ENCODE results near the gene TMUB2.
A peak's percentile ranks its signal among the peaks of the same experiment; 100 is the strongest.
"Not testable (repeated sequence)": the region's sequence is repeated elsewhere in the genome, so short reads cannot be mapped to it uniquely, and the experiment has no call there.

Gene TMUB2

GRCh38 chr17:44186307-44187130 is at the start of gene TMUB2:
Gene TMUB2 (plus strand): TSS chr17:44186972. CDS start chr17:44187709, 737 bp downstream.
- peak within 1 kb of the TSS; percentile 96 for H3K9ac ChIP-seq (ENCODE audit: insufficient read length)
- peaks cover 17% of the 10 kb centered on the region; the same call in 1 of the 2 replicates for H3K36me3 ChIP-seq (ENCODE audit: insufficient read depth, low read length)
- H3K9me3 ChIP-seq (ENCODE audit: low read depth, low read length): no peaks in the 10 kb centered on the region
- TF ChIP-seq EZH2 (IDR thresholded peaks at IDR 0.05) (no peak), POLR2AphosphoS5 (IDR thresholded peaks at IDR 0.05; ENCODE audit: borderline replicate concordance, low read depth, low read length) (peak; percentile 93), FOXP2 (optimal IDR thresholded peaks at IDR 0.05; ENCODE audit: control extremely low read depth, extremely low read length, insufficient read depth) (no peak)
- H3K27ac ChIP-seq: peak within 1 kb of the TSS; percentile 93
- peak within 1 kb of the TSS; percentile 99 for H3K4me3 ChIP-seq
- DNase-seq (ENCODE audit: low read depth, low spot score): peak; percentile 98

DNA sequence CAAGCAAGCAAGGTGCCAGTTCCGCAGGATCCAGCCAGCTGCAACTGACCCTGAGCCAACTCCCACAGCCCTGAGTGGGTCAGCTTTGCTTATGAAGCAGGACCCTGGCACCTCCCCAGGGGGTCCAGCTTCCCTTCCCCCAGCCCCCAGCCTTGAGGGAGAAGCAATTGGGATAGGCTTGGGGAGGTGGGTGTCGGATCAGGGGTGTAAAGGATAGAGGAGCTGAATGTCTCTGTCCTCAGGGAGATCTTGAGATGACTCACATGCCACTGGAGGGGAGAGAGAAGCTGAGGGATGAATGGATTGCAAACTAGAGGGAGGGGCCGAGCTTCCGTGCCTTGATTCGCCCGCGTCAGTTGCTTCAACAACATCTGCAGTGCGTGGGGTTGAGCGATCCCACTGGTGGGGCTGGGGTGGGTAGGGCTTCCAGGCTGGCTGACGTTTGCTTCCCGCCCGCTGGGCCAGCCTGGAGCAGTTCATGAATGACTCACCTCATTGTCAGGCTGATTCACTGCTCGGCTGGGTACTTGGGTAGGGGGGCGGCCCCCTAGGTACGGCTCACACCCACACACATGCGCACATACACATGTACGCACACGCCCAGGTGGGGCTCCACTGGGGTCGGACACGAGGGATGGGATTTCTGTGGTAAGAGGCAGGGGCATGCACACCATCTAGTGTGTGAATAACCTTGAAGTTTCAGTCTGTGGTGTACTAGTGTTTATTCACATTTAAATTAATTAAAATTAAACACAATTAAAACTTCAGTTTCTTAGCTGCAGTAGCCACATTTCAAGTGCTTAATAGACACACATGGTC is 48.7 kb upstream of the TMUB2 start:
- peak overlapping the region; percentile 88 for H3K27ac ChIP-seq
- no peaks in the 10 kb centered on the region for H3K9me3 ChIP-seq (ENCODE audit: low read depth, low read length)
- H3K4me3 ChIP-seq: peak overlapping the region; percentile 51
- peak overlapping the region; percentile 35 for H3K9ac ChIP-seq (ENCODE audit: insufficient read length)
- peak; percentile 77 for DNase-seq (ENCODE audit: low read depth, low spot score)
- no peak for TF ChIP-seq FOXP2 (optimal IDR thresholded peaks at IDR 0.05; ENCODE audit: control extremely low read depth, extremely low read length, insufficient read depth)
- TF ChIP-seq POLR2AphosphoS5 (IDR thresholded peaks at IDR 0.05; ENCODE audit: borderline replicate concordance, low read depth, low read length): no peak
- TF ChIP-seq EZH2 (IDR thresholded peaks at IDR 0.05): no peak
- H3K36me3 ChIP-seq (ENCODE audit: insufficient read depth, low read length): no peaks in the 10 kb centered on the region

DNA sequence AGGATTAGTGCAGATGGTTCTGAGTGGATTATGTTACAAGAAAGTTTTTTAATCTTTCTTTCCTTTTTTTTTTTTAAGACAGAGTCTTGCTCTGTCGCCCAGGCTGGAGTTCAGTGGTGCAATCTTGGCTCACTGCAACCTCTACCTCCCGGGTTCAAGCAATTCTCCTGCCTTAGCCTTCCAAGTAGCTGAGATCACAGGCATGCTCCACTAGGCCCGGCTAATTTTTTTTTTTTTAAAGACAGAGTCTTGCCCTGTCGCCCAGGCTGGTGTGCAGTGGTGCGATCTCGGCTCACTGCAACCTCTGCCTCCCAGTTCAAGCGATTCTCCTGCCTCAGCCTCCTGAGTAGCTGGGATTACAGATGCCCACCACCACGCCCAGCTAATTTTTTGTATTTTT is 42.9 kb upstream of the TMUB2 start:
- H3K9me3 ChIP-seq (ENCODE audit: low read depth, low read length); H3K27ac ChIP-seq; H3K9ac ChIP-seq (ENCODE audit: insufficient read length); H3K4me3 ChIP-seq; DNase-seq (ENCODE audit: low read depth, low spot score): not testable (repeated sequence)
- peaks cover 30% of the 10 kb centered on the region for H3K36me3 ChIP-seq (ENCODE audit: insufficient read depth, low read length)

- TF ChIP-seq POLR2AphosphoS5 (IDR thresholded peaks at IDR 0.05; ENCODE audit: borderline replicate concordance, low read depth, low read length) (no peak), EZH2 (IDR thresholded peaks at IDR 0.05) (no peak), FOXP2 (optimal IDR thresholded peaks at IDR 0.05; ENCODE audit: control extremely low read depth, extremely low read length, insufficient read depth) (no peak)
- DNase-seq (ENCODE audit: low read depth, low spot score): no peak
- H3K27ac ChIP-seq: peak overlapping the region; percentile 36; the same call in 1 of the 2 replicates
- no peak overlapping the region for H3K9ac ChIP-seq (ENCODE audit: insufficient read length)
- peaks cover 37% of the 10 kb centered on the region for H3K36me3 ChIP-seq (ENCODE audit: insufficient read depth, low read length)
- no peaks in the 10 kb centered on the region for H3K9me3 ChIP-seq (ENCODE audit: low read depth, low read length)
- H3K4me3 ChIP-seq: no peak overlapping the region
Measured at GRCh38 chr17:44144966-44145739, 41.6 kb upstream of the TMUB2 start.

GRCh38 chr17:44146375-44147346 is 40.1 kb upstream of the TMUB2 start:
- Histone ChIP-seq H3K9me3 (ENCODE audit: low read depth, low read length) (no peaks in the 10 kb centered on the region), H3K36me3 (ENCODE audit: insufficient read depth, low read length) (peaks cover 37% of the 10 kb centered on the region), H3K4me3 (no peak overlapping the region), H3K27ac (no peak overlapping the region), H3K9ac (ENCODE audit: insufficient read length) (no peak overlapping the region)
- TF ChIP-seq EZH2 (IDR thresholded peaks at IDR 0.05): no peak
- TF ChIP-seq FOXP2 (optimal IDR thresholded peaks at IDR 0.05; ENCODE audit: control extremely low read depth, extremely low read length, insufficient read depth): no peak
- TF ChIP-seq POLR2AphosphoS5 (IDR thresholded peaks at IDR 0.05; ENCODE audit: borderline replicate concordance, low read depth, low read length): no peak
- no peak for DNase-seq (ENCODE audit: low read depth, low spot score)

DNA sequence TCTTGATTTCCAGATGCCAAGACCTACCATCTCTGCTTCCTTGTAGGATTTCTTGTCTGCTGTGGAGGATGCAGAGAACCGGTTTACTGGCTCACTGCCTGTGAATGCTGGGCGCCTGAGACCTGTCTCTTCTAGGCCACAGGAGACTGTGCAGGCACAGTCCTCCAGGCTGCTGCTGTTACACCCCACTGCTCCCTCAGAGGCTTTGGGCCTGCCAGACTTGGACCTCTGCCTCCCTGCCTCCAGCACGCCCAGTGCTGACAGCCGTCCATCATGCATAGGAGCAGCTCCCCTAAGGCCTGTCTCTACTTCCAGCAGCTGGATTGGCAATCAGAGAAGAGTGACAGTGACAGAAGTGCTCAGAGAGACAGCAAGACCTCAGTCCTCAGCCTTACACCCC is 39.0 kb upstream of the TMUB2 start:
- H3K9ac ChIP-seq (ENCODE audit: insufficient read length): no peak overlapping the region
- H3K36me3 ChIP-seq (ENCODE audit: insufficient read depth, low read length): peaks cover 42% of the 10 kb centered on the region
- no peak for DNase-seq (ENCODE audit: low read depth, low spot score)
- H3K4me3 ChIP-seq: no peak overlapping the region
- no peak for TF ChIP-seq FOXP2 (optimal IDR thresholded peaks at IDR 0.05; ENCODE audit: control extremely low read depth, extremely low read length, insufficient read depth)
- no peak for TF ChIP-seq POLR2AphosphoS5 (IDR thresholded peaks at IDR 0.05; ENCODE audit: borderline replicate concordance, low read depth, low read length)
- TF ChIP-seq EZH2 (IDR thresholded peaks at IDR 0.05): no peak
- H3K27ac ChIP-seq: no peak overlapping the region
- H3K9me3 ChIP-seq (ENCODE audit: low read depth, low read length): no peaks in the 10 kb centered on the region

- DNase-seq (ENCODE audit: low read depth, low spot score); H3K27ac ChIP-seq; H3K9me3 ChIP-seq (ENCODE audit: low read depth, low read length); H3K9ac ChIP-seq (ENCODE audit: insufficient read length); H3K4me3 ChIP-seq: not testable (repeated sequence)
- H3K36me3 ChIP-seq (ENCODE audit: insufficient read depth, low read length): peaks cover 45% of the 10 kb centered on the region
Measured at GRCh38 chr17:44149066-44149465, 37.7 kb upstream of the TMUB2 start.

Data from SK-N-MC (cell line).